Activated T-cell treated with anti-CD3 and anti-CD28 coated beads for 4 hours (primary cell): ENCODE measurements around the gene PAFAH2.
A peak's percentile ranks its signal among the peaks of the same experiment; 100 is the strongest.

Experiments used
- DNase-seq: peaks from one replicate; pipeline ENCODE4 v3.0.0-alpha.2; 2020

The PAFAH2 gene

DNA sequence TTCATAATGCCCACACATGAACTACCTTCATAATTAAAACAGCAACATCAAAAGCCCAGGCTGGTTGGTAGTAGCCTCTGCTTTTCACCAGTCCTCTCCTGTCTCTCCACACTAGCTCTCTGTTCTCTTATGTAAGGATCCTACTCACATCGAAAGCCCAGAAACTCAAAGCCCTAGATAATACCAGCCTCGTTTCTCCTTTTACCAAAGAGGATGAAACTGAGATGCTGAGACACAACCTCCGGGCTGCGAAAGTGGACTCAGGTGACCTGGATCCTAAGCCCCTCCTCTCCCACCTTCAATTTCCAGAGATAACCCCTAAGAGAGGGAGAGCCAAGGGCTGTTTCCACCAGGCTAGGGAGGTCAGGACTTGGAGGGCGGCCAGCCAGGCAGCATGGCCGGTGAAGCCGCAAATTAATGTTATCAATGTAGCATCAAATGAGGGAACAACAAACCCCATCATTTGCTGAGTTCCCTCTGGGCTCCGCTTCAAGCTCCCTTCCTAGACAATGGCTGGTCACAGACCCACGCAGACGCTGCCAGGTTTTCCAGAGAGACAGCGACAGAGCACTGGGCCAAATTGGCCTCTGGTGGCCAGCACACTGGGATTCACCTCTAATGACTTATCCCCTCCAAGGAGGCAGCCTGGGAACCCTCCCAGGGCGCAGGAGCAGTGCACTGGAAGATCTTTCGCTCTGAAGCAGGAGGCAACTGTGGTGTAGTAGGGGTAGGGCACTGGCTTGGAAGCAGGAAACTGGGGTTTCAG lies 70.9 kb downstream of the PAFAH2 start:
- DNase-seq, result no peak

DNA sequence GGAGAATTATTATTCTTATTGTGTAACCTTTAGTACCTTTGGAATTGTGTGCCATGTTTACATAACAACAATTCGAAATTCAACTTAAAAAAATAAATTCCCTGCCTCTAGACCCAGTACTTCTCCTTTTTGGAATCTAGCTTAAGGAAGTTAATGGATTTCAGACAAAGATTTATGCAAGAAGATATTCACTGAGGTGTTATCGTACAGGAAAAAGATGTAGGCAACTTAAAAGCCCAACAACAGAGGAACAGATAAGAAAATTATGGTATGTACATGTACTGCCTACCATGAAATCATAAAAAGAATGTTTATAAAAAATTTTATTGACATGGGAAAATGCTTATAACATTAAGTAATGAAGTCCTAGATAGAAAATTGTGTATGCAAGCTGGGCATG lies 73.4 kb downstream of the PAFAH2 start:
- DNase-seq, result no peak

- no peak for DNase-seq
These were observed 74.8 kb downstream of the PAFAH2 start for GRCh38 chr1:25922971-25923552.

DNA sequence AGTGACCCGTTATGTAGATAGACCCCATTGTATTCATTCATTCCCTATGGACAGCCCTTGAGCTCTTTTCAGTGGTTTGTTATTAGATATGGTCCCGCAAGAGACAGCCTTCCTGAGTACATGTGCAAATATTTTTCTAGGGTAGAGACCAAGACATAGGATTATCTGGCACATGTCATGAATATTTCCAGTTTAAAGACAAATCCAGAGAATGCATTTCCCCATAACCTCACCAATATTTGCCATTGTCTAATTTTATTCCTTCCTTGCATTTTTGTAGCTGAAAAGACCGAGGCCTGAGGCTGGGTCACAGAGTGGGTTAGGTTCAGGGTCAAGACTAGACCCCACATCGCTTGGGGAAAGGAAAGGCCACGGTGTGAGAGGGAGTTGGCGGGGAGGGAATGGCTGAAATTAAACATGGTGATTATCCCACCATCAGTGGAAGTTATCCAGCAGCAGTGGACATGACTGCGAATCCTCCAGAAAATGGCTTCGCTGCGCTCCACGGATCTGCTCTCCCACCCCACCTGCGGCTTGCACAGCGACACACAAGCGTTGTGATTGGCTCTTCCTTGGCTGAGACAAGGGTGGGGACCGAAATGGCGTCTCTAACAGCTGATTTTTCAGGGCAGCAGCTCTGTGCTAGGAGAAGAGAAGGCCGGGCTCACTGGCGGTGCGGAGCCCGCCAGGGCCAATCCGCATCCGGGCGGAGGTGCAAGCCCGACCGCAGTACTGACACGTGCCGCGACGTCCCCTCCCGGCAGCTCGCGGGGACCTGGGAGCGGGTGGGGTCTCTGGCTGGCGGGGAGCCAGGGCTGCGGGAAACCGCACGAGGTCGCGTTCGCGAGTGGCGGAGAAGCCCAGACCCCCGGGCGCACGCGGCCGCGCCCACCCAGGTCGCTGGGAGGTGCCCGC lies 75.5 kb downstream of the PAFAH2 start:
- DNase-seq, result peak; percentile 19

- DNase-seq, result no peak
These were observed 79.2 kb downstream of the PAFAH2 start for GRCh38 chr1:25918615-25919014.

GRCh38 chr1:25917996-25918395 lies 79.9 kb downstream of the PAFAH2 start:
- DNase-seq, result no peak

DNA sequence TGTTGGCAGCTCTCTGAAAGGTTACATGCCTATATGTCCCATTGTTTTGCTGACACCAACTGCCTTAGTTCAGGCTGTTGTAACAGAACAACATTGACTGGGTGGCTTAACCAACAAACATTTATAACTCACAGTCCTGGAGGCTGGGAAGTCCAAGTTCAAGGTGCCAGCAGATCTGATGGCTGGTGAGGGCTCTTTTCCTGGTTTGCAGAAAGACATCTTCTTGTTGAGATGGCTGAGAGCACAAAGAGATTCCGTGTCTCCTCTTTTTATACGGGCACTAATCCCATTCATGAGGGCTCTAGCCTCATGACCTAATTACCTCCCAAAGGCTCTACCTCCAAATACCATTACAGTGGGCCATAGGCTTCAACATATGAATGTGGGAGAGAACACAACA lies 81.4 kb downstream of the PAFAH2 start:
- DNase-seq, result no peak

DNA sequence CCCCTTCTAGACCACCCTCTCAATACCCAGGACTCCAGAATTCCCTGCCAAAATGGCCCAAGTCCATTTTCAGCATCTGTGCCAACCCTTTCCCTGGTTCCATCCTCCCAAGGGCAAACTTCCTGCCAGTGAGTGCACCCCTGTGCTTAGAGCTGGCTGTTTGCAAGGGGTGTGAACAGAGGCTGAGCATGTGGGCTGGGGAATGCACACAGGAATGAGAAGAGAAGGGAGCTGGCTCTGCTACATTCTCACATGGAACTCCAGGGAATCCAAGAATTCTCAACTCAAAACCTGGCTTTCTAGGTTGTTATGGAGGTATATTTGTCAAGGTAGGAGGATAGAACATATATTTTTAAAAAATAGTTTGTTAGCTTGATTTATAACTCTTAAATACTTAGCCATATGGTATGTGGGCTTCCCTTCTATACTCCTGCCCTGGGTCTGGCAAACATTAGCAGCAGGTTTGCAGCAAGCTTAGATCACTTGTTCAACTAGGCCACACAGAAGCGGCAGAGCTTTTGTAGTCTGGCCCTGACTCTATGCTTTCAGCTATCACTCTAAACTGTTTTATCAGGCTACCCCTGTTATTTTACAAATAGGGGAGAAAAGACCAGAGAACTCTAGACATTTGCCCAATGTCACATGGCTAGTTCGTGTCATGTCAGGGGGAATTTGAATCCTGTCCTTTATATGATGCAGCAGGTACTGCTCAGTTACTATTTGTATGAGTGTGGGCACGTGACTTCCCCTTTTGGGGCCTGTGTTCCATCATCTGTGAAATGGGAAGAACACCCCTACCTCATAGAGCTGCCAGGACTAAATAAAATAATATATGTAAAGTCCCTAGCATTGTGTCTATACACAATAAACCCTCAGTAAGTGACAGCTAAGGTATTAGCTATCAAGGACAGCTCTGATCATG lies 83.5 kb downstream of the PAFAH2 start:
- no peak for DNase-seq

DNA sequence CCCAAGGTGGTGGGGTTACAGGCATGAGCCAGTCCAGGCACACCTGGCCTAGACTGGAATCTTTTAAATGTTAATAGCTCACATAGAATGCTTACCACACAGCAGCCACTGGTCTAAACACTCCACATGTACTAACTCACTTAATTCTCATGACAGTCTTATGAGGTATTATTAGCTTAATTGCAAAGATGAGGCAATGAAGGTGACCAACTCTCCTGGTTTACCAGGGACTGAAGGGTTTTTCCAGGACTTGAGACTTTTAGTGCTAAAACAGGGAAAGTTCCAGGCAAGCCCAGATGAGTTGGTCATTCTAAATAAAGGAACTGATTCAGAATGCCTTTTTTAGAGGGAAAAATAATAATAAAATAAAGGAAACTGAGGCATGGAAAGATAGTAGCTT lies 84.7 kb downstream of the PAFAH2 start:
- DNase-seq, result no peak

DNA sequence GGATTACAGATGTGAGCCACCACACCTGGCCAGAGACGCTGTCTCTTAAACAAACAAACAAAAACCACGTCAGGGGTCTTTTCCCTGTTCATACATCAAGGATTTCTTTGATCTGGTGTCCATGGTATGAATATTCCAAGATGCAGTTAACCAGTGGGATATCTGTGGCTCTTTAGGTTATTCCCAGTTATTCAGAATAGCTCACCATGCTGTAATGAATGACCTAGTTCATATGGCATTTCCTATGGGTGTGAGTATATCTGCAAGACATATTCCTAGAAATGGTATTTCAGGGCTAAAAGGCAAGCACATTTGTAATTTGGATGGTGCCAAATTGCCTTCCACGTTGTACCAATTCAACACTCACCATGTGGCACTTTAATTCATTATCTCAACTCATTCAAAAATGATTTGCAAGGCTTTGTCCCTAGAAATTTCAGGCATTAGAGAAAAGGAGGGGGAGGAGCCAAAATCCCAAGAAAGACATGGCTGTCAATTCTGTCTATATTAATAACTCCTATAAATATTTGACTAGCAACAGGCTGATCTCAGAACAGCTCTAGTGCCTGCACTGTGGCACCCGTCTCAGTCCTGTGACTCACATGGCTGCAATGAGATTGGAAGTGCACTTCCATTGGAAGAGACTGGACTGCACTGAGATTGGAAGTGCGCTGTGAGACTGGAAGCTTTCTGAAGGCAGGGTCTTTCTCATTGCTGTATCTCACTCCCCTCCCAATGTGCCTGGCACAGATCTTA lies 85.6 kb downstream of the PAFAH2 start:
- DNase-seq, result no peak

- DNase-seq, result no peak
These were observed 86.7 kb downstream of the PAFAH2 start for GRCh38 chr1:25911162-25911561.
